HG03066 (cell line): ENCODE measurements around the gene CDK1.

Source experiments
- ATAC-seq: cut with Tn5 transposase; IDR thresholded peaks from one replicate; pipeline ENCODE4 v1.9.1; 2021; ENCODE audit warnings: low read depth; ENCODE audit not compliant: unreplicated experiment

The CDK1 gene

DNA sequence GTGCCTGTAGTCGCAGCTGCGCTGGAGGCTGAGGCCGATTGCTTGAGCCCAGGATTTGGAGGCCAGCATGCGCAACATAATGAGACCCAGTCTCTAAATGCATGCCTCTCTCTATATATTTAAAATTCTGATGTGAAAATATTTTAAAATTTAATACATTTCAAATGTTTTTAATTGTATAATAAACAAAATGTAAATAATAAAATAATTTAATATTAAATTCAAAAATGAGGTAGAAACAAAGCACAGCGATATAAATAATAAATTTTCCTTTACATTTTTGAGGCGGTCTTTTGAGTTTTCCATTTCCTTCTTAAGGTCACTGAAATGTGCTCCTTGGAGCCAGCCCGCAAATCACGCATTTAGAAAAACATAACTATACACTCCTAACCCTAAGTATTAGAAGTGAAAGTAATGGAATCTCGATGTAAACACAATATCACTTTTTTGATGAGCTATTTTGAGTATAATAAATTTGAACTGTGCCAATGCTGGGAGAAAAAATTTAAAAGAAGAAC is 523 bp upstream of the CDK1 start:
- ATAC-seq, result peak; percentile 13

DNA sequence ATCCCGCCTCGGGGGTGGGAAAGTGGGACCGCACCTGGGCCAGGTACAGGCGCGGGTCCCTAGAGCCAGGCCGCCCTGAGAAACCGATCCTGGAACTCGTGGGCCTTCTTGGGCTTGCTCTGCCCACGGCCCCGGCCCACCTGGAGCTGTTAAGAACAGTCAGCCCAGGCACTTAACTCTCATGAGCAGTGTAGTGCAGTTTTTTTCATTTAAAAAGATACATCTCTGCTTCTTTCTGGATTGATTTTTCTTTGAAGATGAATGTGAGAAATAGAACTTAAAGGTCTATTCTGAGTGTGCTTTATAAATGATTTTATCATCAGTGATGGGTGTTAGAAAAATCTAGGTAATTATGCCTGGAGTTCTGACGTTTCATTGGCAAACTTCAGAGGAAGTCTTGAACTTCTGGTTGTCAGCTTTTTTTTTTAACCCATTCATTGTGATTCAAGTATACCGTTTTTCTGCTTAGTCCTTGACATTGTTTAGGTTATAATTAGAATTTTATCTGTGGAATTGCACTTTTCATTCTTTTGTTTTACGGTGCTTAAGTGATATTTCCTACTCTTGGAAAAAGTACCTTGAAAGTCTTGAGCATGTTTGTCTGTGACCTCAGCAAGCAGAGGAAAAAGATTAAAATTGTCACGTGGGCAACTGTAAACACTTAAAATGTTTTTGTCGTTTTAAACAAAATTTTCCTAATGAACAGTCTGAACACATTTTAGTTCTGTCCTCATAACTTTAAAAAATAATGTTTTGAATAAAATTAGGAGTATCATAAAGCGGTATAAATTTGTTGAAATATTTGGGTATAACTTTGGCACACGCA is 906 bp downstream of the CDK1 start:
- ATAC-seq, result no peak

- ATAC-seq, result no peak
Measured at GRCh38 chr10:60781661-60782060, 3.4 kb downstream of the CDK1 start.

GRCh38 chr10:60784641-60785040 is 6.4 kb downstream of the CDK1 start:
- no peak for ATAC-seq

- no peak for ATAC-seq
Measured at GRCh38 chr10:60788544-60788943, 10.3 kb downstream of the CDK1 start.

DNA sequence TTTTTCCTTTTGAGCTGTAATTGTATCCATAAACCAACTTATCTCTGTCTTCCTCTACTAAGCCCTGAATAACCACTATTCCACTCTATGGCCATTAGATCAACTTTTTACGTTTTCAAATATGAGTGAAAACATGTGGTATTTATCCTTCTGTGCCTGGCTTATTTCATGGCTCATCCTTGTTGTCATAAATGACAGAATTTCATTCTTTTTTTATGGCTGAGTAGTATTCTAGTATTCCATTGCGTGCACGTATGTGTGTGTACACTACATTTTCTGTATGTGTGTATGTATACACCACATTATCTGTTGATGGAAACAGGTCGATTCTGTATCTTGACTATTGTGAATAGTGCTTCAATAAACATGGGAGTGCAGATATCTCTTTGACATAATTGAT is 11.1 kb downstream of the CDK1 start:
- no peak for ATAC-seq

GRCh38 chr10:60794953-60795352 is 16.7 kb downstream of the CDK1 start:
- no peak for ATAC-seq

DNA sequence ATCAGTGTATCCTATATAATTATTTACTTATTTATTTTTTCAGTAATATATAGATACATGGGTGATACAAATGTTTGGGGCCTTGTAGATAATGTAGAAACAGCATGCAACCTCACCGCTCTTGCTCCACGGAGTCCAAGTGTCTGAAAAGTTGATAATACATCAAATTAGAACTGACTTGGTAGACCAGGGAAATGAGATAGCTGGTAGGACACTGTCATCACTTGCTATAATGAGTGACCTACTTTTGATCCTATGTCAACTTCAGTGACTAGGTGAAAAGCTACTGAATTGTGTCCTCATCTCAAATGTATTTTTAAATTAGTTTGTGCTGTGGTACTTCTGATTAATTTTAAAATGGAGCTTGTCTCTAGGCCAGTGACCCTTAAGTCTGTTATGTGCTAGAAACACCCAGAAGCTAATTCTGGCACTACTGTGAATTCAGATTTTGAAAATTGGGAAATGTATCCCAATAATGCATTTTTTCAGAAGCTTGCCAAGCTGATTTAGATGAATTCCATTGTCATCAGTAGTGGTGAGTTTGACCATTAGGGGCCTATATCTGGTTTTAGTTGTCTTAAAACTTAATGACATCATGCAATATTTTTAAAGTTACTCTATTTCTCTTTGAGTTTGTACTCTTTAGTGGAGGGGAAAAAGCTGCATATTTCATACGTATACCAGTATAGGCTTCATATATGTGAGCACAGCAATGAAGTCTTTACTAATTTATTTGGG is 17.4 kb downstream of the CDK1 start:
- no peak for ATAC-seq

- no peak for ATAC-seq
Measured at GRCh38 chr10:60796481-60796880, 18.2 kb downstream of the CDK1 start.

DNA sequence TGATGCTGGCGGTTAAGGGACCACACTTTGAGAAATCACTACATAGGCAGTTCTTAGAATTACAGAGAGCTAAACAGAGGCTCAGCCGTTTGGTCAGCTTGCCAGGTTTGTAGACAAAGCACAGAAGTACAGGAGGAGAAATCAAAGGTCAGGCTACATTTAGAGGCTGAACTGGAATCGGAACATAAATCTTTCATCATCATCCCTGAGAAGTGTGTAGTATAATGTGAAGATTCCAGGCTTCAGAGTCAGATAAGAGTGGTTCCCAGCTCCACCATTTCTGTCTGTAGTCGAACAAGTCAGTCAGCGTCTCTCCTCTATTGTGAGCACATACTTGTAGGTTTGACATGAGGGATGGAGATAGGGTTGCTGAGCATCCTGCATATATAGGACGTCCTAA is 18.9 kb downstream of the CDK1 start:
- no peak for ATAC-seq

GRCh38 chr10:60798031-60798430 is 19.8 kb downstream of the CDK1 start:
- no peak for ATAC-seq

DNA sequence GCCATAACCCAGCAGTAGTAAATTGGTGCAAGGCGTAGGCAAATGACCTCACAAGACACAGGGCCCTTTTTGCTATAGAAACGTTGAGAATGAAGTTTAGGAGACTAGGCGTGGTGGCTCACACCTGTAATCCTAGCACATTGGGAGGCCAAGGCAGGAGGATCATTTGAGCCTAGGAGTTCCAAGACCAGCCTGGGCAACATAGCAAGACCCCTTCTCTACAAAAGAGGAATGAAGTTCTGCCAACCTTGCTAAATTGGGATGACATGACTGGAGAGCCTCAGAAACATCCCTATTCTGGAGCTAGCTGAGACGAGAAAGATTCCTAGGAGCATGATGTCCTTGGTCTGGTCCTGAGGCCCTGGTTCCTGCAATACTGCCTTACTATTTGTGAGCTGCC is 20.6 kb downstream of the CDK1 start:
- ATAC-seq, result no peak

DNA sequence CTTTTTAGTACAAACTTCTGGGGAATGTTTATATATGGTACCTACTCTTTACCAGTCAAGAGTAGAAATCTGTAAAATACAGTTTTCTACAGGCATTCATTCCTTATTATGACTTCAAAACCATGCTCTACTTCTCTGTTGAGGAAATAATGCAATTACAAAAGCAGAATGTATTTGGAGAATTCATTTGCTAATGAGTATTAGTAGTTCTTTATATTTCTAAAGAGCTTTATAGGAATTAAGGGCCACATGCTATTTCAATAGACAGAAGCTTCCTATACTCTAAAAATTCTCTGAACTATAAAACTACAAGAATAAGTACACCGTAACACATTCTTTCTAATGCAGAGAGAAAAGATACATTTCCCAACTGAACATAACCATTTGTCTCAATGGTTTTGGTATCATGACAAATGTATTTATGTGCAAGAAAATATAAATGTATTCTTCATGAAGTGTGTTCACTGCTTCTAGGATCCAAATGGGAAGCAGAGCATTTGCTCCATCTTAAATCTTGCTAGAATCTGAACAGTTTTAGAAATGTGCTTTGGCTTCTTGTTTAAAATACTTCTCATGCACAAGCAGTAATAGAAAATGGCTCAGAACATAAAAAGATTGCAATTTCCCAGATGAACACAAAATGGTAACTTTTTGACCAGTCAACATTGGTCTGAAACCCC is 21.8 kb downstream of the CDK1 start:
- no peak for ATAC-seq

DNA sequence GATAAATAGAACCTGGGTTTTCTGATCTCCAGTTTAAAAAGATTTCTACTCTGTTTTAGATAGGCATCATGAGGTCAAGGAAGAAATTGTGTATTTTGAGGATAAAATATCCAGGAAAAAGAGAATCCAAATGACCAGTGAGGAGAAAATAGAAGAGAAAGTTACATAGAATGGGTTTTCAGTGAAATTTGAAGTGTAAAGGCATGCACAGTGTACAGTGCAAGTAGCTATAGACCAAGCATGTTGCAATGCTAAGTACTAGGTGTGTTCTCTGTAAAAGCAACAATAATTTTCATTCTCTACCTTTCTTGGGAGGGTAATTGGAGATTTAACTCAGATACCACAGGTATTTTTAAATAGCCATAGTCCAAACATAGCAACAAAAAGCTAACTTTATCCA is 22.6 kb downstream of the CDK1 start:
- ATAC-seq, result no peak

DNA sequence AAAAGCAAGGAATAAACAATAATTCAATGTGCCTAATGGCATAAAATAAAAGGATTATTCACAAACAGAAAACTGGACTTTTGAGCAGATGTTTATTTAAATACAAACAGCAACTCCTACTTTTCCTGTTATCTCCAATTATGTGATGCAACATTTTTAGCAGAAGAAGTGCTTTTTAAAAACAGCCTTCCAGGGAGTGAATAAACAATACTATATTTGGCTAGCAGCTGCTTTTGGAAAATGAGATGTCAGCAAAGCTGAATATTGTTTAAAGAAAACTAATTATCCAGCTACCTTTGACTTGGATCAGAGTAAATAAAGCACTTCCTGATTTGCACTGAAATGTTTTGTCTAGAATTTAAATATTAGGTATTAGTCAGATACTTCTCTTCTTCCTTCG is 23.2 kb downstream of the CDK1 start:
- no peak for ATAC-seq

DNA sequence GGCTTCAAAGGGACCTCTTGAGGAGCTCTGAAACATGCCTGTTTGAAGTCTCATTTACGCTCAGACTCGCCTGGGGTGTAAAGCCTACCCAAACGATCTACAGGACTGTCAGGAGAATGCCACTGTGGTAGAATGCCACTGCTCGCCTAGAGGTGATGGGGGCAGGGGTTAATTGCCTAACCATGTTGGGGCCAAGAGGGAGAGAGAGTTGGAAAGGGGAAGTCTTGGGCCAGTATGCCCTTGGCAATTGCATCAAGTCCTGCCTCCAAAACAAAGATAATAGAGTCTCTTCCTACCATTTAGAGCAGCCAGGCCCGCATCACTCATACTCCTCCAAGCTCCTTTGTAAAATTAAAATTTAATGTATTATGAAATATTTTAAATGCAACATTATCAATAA is 25.2 kb downstream of the CDK1 start:
- ATAC-seq, result no peak

DNA sequence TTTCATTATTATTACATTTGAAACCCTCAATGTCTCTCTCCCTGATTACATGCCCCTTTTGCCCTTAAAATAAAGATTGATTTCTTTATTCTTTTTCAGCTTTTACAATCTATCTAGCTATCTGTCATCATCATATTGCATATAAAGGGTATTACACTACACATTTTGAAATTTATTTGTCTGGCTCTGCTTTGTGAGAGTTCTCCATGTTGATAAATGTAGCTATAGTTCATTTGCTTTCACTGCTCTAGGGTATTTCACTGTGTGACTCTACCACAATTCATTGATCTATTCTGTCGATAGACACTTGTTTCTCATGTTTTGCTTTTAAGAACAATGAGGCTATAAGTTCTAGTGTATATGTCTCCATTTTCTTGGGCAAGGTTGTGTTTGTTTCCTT is 25.6 kb downstream of the CDK1 start:
- ATAC-seq, result no peak

GRCh38 chr10:60806921-60807320 is 28.6 kb downstream of the CDK1 start:
- ATAC-seq, result no peak

- no peak for ATAC-seq
Measured at GRCh38 chr10:60807499-60807898, 29.2 kb downstream of the CDK1 start.

DNA sequence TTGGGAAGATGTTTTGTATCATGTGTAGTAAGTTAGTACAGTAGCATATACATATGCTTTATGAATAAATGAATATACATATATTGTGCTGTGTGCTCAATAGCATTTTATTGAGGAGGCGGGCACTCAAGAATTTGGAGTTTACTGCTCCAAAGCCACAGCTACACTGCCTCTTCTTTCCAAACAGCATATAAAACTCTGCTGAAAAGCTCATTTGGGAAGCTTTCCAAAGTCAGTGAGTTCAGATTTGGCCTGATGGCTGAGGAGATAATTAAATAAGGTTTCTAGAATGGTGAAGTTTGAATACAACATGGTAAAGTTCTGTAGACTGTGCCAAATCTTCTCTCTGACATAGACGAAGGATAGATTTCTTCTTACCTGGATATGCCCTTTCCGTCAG is 29.8 kb downstream of the CDK1 start:
- no peak for ATAC-seq

- no peak for ATAC-seq
Measured at GRCh38 chr10:60809157-60809556, 30.9 kb downstream of the CDK1 start.
